Measurements from ENCODE around the gene FBXO41.
"Not testable (repeated sequence)": the region's sequence is repeated elsewhere in the genome, so short reads cannot be mapped to it uniquely, and the experiment has no call there.

Gene FBXO41

DNA sequence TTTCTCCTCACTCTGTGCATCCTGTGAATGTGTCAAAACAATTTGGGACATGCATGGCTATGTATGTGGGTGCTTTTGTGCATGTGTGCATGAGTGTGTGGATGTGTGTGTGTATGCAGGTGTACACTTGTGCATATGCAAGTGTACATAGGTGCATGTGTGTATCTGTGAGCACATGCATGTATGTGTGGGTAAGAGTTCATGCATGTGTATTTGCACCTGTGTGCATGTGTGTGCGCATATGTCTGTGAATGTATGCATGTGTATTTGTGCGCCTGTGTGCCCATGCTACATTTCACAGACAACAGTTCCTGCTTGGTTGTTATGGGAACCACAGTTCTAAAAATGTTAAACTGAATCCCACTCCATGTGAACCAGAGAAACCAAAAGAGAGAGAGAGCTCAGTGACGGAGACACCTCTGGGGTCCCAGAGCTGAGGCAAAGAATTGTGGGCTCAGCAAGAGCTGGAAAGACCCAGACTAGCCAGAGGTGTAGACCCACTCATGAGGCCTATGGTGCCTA, 1.9 kb upstream of the FBXO41 start:
- DNase-seq: no peak

DNA sequence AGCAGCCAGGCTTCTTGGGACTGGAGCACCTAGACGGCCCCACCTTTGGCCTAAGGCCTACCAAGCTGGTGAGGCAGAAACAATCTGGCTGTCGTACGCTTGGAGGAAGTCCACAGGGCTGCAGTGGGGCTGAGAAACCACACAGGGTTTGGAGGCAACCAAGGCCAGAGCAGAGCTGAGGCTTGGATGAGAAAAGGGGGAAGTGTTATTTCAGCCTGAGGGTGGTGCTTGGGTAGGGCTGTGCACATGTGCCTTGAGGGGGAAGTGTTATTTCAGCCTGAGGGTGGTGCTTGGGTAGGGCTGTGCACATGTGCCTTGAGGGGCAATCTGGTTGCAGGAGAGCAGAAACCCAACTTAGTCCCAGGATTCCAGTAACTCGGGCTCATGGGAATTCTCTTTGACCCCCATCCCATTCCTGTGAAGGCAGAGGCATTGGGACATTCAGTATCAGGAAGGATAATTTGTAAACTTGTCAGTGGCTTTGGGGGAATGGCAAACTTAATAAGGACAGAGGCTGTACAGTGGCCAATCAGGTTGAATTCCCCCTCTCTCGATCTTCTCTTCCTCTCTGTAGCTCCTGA, 971 bp upstream of the FBXO41 start:
- DNase-seq: peak in 1 of 2 experiments; percentile 9

DNA sequence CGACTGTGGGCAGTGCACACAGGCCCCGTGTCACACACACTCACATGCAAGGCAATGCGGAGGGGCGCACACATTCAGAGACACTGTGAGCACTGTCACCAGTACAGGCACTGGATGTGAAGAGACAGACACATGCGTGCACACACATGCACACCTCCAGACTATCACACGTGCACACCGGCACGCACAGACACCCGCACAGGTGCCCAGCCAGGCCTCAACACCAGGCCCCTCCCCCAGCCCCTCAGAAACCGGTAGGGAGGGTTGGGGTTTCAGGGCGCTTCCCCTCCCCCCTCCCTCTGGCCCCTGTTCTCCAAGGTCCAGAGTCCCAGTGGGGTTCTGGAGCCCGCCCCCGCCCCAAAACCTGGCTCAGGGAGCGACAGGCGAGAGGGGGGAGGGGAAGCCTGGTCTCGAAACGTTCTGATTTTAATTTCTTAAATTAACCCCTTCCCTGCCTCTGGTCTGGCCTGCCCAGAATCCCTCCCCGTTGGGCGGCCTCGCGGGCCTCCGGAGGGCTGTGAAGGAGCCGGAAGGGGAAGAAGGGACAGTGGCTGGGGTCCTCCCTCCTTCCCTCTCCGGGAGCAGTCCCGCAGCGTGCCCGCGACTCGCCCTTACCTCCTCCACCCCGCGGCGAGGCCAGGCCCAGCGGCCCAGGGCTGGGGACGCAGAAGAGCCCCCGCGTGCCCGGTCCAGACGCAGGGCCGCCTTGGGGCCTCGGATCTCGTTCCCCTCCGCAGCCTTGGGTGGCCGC, 558 bp downstream of the FBXO41 start:
- peak in 1 of 2 experiments; percentile 32 for DNase-seq

DNA sequence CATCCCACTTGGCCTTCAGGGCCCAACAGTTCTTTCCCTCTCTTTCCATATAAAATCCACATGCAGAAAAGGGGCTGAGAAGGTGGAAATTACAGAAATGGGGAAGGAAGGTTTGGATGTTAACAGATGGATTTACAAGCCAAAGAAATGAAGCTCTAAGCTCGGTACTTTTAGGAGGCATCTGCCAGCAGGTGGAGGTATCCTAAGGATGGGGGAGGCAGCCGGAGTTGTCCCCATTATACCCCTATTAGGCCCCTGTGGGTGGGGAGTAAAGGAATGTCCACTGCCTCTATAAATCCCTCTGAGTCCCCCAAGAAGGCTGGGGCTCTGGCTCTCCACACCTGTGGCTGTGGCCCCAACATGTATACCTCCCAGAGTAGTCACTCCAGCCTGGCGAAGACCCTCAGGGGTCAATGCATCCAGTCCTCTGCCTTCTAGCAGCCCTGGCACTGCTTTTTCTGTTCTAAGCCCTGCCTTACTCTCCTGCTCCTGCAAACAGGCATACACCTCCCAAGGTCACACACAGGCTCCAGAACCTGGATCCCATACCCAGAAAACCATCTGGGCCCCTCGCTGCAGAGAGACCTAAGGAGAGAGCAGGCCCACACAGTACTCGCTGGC, 1.2 kb downstream of the FBXO41 start:
- DNase-seq: no peak

DNA sequence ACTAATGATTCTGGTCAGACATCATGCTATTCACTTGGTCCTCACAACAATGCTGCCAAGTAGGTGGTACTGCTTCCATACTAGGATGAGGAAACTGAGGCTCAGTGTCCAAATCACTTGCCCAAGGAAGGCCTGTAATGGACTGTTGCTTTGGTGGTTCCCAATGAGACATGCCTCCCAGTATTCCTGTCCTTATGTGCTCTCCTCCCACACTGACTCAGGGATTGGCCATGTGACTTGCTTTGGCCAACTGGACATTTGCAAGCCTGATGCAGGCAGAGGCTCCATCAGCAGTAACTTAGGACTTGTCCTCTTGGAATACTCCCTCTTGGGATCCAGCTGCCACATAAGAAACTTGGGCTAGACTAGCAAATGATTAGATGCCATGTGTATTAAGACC, 3.0 kb downstream of the FBXO41 start:
- no peak for DNase-seq

DNA sequence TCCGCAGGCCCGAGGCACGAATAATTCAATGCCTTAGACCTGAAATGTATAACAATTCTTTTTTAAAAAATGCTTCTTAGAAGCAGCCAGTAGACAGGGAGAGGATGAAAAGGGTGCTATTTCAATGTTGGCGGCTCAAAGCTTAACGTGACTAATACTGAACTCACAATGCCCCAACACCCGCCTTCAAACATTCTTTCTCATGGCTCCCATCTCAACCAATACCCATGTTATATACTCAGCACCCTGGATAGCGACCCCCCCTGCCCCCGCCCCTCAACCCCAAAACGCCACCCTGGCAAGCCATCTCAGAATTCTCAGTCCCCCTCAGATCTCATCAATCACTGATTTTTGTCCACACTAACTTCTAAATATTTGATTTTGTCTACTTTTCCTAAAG, 4.4 kb downstream of the FBXO41 start:
- no peak for DNase-seq

DNA sequence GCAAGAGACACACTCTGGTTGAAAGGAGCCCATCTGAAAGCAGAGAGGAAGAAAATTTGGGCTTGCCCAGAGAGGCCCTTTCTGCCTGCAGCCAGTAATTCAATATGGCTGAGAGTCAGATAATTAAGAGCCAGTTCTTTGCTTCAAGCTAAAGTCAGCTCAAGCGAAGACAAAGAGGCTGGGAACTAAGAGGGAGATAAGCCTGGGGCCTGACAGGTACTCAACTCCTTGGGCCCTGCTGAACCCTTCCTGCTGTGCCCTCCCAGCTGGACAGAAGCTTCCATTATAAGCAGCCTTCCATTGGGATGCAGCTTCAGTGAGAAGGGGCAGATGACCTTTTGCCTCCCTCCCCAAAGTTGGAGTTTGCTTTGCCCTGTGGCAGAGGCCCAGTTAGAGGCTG, 12.0 kb downstream of the FBXO41 start:
- no peak for DNase-seq

DNA sequence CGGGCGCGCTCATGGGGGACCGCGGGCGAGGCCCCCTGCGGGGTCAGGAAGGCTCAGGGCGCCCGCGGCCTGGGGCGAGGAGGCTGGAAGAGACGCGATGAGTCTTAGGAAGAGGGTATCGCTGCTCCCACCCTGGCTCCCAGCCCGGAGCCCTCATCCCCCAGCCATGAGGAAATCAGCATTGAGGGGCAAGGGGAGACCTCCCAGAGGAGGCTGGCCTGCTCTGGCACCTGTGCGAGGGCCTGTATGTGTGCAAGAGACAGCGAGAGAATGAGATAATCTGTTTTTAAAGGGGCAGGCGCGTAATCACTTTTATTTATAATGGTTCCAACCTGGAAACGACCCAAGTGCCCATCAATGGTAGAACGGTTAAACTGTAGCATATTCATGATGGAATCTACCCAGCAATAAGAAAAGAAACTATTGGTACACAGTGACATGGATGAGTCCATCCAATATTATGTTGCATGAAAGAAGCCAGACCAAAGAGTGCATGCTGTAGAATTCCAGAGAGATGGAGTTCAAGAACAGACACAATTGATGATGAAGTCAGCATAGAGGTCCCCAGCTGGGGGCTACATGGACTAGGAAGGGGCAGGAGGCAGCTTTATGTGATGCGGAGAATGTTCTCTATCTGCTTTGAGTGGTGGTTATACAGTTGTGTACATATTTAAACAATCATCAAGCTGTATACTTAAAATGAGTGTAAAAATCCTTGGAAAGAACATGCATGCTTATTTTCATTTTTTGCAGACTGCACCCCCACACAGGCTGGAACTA, 14.4 kb downstream of the FBXO41 start:
- DNase-seq: no peak

DNA sequence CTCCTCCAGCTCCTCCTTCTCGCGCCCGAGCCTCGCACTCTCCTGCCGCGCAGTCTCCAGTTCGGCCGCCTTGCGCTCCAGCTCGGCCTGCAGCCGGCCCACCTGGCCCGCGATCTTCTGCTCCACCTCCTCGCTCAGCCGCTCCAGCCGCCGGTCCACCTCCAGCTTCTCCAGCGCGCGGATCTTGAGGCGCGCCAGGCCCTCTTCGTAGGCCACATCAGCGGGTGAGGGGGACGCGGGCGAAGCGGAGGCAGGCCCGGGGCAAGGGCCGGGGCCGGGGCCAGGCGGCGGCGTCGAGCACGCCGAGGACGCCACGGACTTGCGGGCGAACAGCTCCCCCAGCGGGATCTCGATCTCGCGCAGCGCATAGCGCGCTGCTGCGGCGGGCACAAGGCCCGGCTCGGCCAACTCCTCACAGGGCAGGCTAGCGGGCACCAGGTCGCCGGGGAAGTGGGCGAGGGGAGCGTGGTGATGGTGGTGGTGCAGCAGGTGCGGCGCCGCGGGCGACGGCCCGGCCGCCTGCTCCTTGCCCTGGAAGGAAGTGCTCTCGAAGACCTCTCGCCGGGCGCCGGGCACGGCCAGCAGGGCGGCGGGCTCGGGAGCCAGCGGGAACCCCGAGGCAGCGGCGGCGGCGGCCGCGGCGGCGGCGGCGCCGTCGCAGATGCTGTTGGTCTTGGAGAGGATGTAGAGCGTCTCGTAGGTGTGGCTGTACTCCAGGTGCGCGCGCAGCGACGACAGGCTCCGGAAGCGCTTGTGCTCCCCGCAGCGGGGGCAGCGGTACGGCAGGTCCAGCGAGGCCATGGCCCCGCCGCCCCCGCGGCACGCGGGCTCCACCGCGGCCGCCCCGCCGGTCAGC, 15.2 kb downstream of the FBXO41 start:
- DNase-seq: peak; percentile 58 to 81

DNA sequence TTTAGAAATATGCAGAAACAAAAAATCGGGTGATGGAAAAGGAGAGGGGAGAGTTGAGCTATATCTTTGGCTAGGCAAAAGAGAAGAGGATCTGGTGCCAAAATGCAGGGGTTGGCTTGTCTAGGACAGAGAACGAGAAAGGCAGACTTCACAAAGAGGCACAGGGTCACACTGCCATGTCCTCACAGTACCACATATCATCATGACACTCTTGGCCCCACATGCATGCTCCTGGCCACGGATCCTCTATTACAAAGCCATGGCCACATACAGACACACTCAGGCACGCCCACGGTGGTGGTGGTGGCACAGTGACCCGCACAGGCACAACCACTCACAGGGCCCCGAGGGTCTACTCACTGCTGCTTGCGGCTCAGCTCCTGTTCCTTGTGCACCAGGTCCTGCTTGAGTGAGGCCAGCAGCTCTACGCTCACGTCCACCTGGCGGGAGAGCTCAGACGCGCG, 15.9 kb downstream of the FBXO41 start:
- DNase-seq: no peak

DNA sequence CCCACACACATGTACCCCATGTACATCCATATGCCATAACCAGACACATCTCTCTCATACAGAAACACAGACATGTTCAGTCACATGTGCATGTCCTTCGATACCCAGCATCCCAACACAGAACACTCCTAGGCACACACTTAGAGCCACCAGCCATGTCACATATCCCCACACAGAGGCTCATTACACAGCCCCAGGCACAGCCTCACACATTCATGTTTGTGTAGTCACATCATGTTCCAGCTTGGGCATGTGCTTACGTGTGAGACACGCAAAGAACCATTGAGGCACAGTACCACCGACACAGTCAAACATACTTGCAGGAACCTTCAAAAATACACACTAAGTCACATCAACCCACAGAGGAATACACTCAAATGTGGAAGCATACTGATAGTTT, 17.3 kb downstream of the FBXO41 start:
- DNase-seq: no peak

DNA sequence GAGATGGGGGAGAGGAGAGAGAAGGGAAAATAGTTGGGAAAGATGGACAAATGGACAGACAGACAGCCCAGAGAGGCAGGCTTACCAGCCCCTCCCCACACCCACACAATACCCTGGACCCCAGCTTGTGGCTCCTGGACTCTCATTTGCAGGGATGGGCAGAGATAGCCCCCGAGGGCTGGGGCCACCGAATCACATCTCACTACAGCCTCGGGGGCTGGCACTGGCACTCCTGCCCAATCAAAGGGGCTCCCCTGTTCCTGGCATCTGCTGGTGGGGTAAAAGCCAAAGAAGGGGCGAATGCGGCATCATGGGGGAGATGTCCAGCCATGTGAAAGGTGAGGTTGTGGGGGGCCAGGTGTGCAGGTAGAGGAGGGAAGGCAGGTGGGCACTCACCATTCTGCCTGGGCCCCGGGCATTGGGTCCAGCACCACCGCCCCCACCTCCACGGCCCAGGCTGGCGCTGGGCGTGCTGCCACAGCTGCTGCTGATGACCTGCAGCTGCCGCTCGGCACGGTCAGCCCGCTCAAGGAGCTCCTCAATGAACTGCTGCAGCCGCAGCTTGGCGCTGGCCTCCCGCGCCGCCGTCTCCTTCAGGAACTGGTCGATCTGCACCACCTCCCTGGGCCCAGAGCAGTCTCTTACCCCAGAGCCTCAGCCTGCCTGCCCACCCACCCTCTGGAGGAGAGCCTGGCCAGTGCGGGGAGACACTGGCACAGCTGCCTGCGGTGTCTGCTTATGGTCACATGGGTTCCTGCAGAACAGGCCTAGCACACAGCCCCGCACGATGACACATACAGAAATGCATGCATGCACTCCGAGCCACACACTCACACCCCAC, 18.0 kb downstream of the FBXO41 start:
- no peak for DNase-seq

DNA sequence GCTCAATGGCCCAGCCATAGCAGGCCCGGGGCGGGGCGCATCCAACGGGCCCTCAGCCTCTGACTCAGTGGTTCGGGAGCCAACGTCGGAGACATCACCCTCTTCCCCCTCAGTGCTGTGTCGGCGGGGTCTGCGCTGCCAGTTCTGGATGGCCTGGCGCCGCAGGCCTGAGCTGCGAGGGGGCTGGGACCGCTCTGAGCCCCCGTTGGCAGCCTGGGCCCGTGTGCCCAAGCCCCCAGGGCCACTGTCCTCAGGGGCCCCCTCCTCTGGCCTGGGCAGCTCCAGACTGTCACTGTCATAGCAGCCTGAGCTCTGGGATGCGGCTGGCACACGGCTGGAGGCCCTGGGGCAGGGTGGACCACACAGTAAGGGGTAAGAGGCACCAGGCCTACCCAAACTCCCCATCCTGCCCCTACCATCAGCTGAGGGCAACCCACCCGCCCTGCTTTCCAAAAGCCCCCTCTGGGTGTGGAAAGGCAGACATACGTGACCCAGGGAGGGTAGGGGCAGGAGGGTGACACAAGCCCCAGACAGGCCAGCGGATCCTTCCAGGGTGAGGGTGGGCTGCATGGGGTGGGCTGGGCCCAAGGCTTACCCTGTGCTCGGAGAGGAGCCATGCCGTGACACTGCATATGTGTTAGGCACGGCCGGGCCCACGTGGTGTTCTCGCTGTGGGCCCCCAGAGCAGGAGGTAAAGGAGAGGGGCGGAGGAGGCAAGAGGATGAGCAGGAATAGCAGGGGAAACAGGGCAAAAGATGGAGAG, 18.8 kb downstream of the FBXO41 start:
- no peak for DNase-seq

DNA sequence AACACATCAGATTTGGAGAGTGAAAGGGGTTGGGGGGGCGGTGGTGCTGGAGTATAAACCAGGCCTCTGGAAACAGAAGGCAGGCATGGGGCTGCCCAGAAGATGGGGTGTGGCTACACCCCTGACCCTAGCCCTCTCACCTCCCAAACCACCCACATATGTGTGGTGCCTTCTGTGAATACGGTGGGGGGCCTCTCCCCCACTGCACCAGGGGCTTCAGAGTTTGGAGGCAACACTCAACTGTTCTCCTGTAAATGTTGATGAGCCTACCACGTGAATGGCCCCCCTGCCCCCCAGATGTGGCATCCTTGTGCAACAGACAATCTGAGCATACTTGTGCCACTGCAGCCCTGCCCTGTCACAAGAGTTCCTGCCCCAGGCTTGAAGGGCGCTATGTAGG, 19.5 kb downstream of the FBXO41 start:
- DNase-seq: no peak

DNA sequence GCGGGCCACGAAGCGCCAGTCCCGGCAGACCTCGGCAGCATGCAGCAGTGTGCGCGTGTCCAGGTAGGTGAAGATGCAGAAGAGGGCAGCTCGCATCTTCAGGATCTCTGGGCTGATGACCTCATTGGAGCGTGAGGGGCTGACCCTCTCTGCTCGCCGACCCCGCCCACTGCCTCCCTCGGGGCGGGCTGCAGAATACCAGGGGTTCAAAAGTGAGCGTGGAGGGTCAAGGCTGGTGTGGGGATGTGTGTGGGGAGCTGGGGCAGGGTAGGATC, 20.0 kb downstream of the FBXO41 start:
- DNase-seq: no peak

DNA sequence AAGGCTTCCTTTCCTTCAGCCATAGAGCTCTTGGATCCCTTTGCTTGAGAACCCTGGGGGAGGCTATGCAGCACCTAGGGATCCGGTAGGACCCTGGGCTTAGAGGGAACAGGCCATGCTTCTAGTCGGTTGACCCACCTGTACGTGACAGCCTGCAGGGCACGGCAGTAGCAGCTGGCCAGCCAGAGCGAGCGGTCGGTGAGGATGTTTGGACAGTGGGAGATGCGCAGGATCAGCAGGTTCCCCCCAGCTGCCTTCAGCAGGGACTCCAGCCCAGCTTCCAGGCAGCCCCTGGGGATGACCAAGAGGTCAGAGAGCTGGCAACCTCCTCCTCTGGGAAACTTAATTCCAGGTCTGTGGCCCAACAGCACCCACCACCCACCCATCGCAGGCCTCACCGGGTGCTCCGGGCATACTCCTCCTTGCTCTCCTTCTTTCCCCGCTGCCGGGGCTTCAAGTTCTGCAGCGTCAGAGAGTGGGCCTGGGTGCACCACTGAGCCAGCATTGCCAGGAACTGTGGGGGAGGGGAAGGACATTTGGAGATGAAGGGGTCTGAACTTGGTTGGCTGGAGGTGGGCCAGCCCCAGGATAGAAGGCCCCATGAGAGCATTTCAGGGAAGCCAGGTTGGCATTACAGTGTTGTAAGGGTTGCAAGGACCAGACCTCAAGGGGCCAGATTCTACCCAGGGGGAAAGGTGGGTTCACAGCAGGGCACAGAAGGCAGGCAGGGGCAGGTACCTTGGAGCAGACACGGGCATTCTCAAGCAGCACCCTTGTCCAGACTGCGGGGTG, 20.5 kb downstream of the FBXO41 start:
- DNase-seq: no peak

DNA sequence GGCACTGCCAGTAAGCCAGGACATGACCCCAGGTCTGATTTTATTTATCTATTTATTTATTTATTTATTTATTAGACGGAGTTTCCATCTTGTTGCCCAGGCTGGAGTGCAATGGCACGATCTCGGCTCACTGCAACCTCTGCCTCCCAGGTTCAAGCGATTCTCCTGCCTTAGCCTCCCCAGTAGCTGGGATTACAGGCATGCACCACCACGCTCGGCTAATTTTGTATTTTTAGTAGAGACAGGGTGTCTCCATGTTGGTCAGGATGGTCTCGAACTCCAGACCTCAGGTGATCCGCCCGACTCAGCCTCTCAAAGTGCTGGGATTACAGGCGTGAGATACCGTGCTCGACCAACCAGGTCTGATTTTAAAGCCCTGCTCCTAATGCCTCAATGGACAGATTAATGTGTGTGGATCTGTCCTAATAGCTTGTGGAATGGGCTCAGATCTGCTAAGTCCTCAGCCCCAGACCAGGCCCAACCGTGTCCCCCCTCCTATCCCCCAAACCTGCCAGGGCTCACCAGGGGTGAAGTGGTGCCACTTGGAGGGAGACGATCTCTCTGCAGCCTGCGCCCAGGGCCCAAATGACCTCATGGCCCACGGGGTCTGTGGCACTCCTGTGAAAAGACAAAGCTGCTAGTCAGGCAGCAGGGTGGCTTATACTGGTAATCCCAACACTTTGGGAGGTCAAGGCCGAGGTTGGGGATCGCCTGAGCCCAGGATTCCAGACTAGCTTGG, 21.4 kb downstream of the FBXO41 start:
- not testable (repeated sequence) for DNase-seq

DNA sequence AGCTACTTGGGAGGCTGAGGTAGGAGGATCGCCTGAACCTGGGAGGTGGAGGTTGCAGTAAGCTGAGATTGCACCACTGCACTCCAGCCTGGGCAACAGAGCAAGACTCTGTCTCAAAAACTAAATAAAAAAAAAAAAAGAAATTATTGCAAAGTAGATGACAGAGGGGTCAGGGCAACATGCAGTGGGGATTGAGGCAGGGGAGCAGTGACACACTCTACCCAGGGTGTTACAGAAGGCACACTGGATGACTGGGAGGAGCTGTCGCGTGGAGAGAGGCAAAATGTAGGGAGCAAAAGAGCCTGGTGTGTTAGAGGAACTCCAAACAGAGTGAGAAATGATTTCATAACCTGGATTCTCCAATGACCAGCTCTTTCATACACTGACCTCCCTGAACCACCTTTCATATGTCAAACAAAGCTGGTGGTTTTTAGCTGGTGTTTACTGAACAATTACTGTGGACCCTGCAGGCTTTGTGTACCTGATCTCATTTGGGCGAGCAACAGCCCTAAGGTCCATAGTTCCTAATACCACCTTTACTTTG, 22.1 kb downstream of the FBXO41 start:
- no peak for DNase-seq

Data from NCI-H524 (cell line).